ENCODE results near the gene UPB1.
"Not testable (repeated sequence)": the region's sequence is repeated elsewhere in the genome, so short reads cannot be mapped to it uniquely, and the experiment has no call there.

UPB1 gene

GRCh38 chr22:24489011-24489410 lies 6.1 kb upstream of the UPB1 start:
- Mint-ChIP-seq H3K4me1 (peaks cover 7% of the 10 kb centered on the region), H3K4me3 (no peak overlapping the region), H3K27ac (no peak overlapping the region), H3K9me3 (no peaks in the 10 kb centered on the region), H3K27me3 (peaks cover 37% of the 10 kb centered on the region), H3K36me3 (no peaks in the 10 kb centered on the region)
- CTCF ChIA-PET, result no interaction called here
- no peak for DNase-seq

DNA sequence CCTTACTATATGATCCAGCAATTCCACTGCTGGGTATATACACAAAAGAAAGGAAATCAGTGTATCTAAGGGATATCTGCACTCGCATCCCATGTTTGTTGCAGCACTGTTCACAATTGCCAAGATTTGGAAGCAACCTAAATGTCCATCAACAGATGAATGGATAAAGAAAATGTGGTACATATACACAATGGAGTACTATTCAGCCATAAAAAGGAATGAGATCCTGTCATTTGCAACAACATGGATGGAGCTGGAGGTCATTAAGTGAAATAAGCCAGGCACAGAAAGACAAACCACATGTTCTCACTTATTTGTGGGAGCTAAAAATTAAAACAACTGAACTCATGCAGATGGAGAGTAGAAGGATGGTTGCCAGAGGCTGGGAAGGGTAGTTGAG lies 5.7 kb upstream of the UPB1 start:
- H3K4me1 Mint-ChIP-seq, CTCF ChIA-PET, H3K9me3 Mint-ChIP-seq, H3K27ac Mint-ChIP-seq, H3K36me3 Mint-ChIP-seq, H3K4me3 Mint-ChIP-seq, DNase-seq: not testable (repeated sequence)
- peaks cover 37% of the 10 kb centered on the region for H3K27me3 Mint-ChIP-seq

DNA sequence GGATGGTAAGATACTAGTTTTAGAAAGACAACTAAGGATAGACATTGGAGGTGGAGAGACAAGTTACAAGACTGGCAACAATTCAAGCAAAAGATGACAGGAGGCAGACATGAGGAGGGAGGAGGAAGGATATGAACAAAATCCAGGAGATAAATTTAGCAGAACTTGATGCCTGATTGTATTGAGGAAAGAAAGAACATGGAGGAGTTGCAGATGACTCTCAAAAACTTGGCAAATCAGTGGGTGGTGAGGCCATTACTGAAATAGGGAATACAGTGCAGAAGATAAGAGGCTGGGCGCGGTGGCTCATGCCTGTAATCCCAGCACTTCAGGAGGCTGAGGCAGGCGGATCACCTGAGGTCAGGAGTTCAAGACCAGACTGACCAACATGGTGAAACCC lies 2.7 kb upstream of the UPB1 start:
- CTCF ChIA-PET, result no interaction called here
- H3K27ac Mint-ChIP-seq, result no peak overlapping the region

DNA sequence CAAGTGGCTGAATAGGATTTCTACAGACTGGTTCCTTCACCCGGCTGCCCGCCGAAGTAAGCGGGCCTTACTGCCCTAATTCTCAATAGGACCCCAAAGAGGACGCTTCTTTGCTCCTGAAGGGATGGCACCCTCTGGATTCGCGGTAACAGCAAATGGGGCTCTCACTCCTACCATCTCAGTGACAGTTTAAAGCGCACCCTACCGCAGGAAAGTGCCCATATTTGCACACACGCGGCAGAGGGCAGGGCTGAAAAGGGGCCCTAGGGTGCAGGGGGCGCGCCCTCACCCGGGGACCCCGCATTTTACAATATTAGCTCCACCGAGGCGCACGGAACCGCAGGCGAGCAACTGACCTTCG lies 985 bp upstream of the UPB1 start:
- Mint-ChIP-seq H3K36me3 (no peaks in the 10 kb centered on the region), H3K4me1 (peaks cover 12% of the 10 kb centered on the region), H3K27ac (no peak overlapping the region), H3K27me3 (peaks cover 81% of the 10 kb centered on the region), H3K4me3 (no peak overlapping the region), H3K9me3 (no peaks in the 10 kb centered on the region)
- CTCF ChIA-PET, result no interaction called here
- no peak for DNase-seq

More for the DNA sequence above, 2.7 kb upstream of the UPB1 start:
- no peak for DNase-seq
- H3K36me3 Mint-ChIP-seq, result no peaks in the 10 kb centered on the region
- no peak overlapping the region for H3K4me3 Mint-ChIP-seq
- H3K4me1 Mint-ChIP-seq, result no peaks in the 10 kb centered on the region
- peaks cover 63% of the 10 kb centered on the region for H3K27me3 Mint-ChIP-seq
- H3K9me3 Mint-ChIP-seq, result no peaks in the 10 kb centered on the region

- CTCF ChIA-PET, result no interaction called here
- Mint-ChIP-seq H3K4me1 (peaks cover 12% of the 10 kb centered on the region), H3K27ac (no peak overlapping the region), H3K36me3 (no peaks in the 10 kb centered on the region), H3K27me3 (peaks cover 89% of the 10 kb centered on the region), H3K4me3 (no peak overlapping the region), H3K9me3 (no peaks in the 10 kb centered on the region)
- DNase-seq, result no peak
Measured at GRCh38 chr22:24495365-24495675, 188 bp downstream of the UPB1 start.

- H3K4me1 Mint-ChIP-seq, result peaks cover 12% of the 10 kb centered on the region
- H3K27me3 Mint-ChIP-seq, result peaks cover 87% of the 10 kb centered on the region
- H3K9me3 Mint-ChIP-seq, result no peaks in the 10 kb centered on the region
- H3K36me3 Mint-ChIP-seq, result no peaks in the 10 kb centered on the region
- no peak overlapping the region for H3K27ac Mint-ChIP-seq
- DNase-seq, result no peak
- CTCF ChIA-PET, result interaction anchor here (1.4 to 1.5 kb wide), 2 partner anchors 25 to 60 kb away, joined by 4 to 5 read pairs; no protein-coding TSS in a partner anchor
- no peak overlapping the region for H3K4me3 Mint-ChIP-seq
Measured at GRCh38 chr22:24496234-24496633, 1.1 kb downstream of the UPB1 start.

- Mint-ChIP-seq H3K4me1 (peaks cover 12% of the 10 kb centered on the region), H3K27ac (no peak overlapping the region), H3K36me3 (no peaks in the 10 kb centered on the region), H3K4me3 (no peak overlapping the region), H3K27me3 (peaks cover 87% of the 10 kb centered on the region), H3K9me3 (no peaks in the 10 kb centered on the region)
- DNase-seq, result no peak
- CTCF ChIA-PET, result interaction anchor here (1.4 to 1.5 kb wide), 2 partner anchors 25 to 61 kb away, joined by 4 to 5 read pairs; no protein-coding TSS in a partner anchor
Measured at GRCh38 chr22:24496661-24497060, 1.5 kb downstream of the UPB1 start.

DNA sequence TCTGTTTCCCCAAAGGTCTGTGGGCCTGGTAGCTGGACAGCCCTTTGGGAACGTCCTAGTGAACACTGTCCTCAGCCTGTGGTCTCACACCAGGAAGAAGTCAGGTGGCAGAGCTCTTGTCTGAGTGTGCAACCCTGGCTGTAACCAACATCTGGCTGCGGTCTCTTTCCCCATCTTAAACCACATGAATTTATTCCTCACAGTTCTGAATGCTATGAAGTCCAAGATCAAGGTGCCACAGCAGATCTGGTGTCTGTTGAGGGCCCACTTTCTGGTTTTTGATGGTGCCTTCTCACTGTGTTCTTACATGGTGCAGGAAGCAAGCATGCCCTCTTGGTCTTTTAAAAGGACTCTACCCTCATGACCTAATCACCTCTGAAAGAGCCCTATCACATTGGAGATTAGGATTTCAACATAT lies 2.7 kb downstream of the UPB1 start:
- no peaks in the 10 kb centered on the region for H3K9me3 Mint-ChIP-seq
- CTCF ChIA-PET, result interaction anchor here (1.5 kb wide), 1 partner anchor 24 kb away, joined by 4 read pairs; no protein-coding TSS in a partner anchor
- DNase-seq, result no peak
- peaks cover 86% of the 10 kb centered on the region for H3K27me3 Mint-ChIP-seq
- H3K4me1 Mint-ChIP-seq, result peaks cover 12% of the 10 kb centered on the region
- no peak overlapping the region for H3K4me3 Mint-ChIP-seq
- no peak overlapping the region for H3K27ac Mint-ChIP-seq
- no peaks in the 10 kb centered on the region for H3K36me3 Mint-ChIP-seq

GRCh38 chr22:24498824-24499223 lies 3.7 kb downstream of the UPB1 start:
- CTCF ChIA-PET, result interaction anchor here (0.8 to 1.7 kb wide), 2 partner anchors 8 to 23 kb away, joined by 3 to 4 read pairs; no protein-coding TSS in a partner anchor
- Mint-ChIP-seq H3K36me3 (no peaks in the 10 kb centered on the region), H3K27ac (no peak overlapping the region), H3K4me1 (peaks cover 16% of the 10 kb centered on the region), H3K4me3 (no peak overlapping the region), H3K27me3 (peaks cover 80% of the 10 kb centered on the region), H3K9me3 (no peaks in the 10 kb centered on the region)
- no peak for DNase-seq

DNA sequence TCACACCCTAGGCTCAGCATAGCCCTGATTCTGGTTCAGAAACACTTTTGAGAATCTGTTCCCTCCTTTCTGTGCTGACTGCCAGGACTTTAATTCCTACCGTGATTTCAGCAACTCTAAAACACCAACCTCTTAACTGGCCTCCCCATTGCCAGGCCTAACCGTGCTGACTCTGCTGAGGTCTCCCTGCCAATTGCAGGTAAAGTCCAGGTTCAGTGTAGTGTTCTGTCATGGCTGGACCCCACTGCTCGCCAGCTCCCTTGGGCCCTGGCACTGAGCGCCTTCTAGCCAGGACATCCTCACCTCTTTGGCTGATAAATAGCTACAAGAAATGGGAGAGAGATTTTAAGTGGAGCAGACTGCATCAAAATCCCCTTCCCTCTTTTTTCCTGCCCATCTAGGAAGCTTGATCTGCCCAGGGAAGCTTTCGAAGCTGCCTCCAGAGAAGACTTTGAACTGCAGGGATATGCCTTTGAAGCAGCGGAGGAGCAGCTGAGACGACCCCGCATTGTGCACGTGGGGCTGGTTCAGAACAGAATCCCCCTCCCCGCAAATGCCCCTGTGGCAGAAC lies 4.7 kb downstream of the UPB1 start:
- DNase-seq, result no peak
- Mint-ChIP-seq H3K27me3 (peaks cover 72% of the 10 kb centered on the region), H3K4me3 (no peak overlapping the region), H3K27ac (no peak overlapping the region), H3K9me3 (no peaks in the 10 kb centered on the region), H3K4me1 (peaks cover 16% of the 10 kb centered on the region), H3K36me3 (no peaks in the 10 kb centered on the region)
- CTCF ChIA-PET, result interaction anchor here (1.7 kb wide), 1 partner anchor 22 kb away, joined by 4 read pairs; no protein-coding TSS in a partner anchor

- H3K27ac Mint-ChIP-seq, result no peak overlapping the region
- CTCF ChIA-PET, result no interaction called here
Measured at GRCh38 chr22:24500277-24500820, 5.2 kb downstream of the UPB1 start.

DNA sequence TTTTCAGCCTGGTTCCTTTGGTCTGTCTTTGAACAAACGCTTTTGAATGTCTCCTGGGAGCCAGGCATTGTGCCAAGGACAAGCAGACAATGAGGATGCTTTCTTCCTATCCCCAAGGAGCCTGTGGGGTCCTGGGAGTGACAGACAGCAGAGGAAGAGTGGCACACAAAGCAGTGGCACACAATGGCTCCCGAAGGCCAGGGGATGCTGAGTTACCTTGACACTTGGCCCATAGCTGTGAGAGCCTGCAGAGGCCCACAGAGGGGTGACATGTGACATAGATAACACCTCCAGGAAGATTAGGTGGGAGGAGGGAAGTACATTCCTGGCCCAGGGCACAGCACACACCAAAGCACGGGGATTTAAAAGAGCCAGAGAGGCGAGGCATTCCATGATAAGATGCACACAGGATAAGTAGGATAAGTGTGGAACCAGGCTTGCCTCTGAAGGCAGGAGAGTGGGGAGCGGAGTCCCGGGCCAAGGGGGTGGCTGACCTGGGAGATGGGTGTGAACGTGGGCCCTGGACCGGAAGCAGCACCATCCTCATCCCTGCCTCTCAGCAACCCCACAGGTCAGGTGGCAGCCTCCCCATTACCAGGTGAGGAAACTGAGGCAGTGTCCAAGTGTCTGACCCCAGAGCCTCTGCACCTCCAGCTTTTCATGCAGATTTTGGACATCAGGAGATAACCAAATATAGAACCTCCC lies 6.3 kb downstream of the UPB1 start:
- Mint-ChIP-seq H3K27me3 (peaks cover 55% of the 10 kb centered on the region), H3K27ac (no peak overlapping the region), H3K36me3 (no peaks in the 10 kb centered on the region), H3K9me3 (no peaks in the 10 kb centered on the region), H3K4me1 (peaks cover 16% of the 10 kb centered on the region), H3K4me3 (no peak overlapping the region)
- CTCF ChIA-PET, result interaction anchor here (1.4 to 3.2 kb wide), 4 partner anchors 66 to 178 kb away, joined by 6 to 18 read pairs (median 10); no protein-coding TSS in a partner anchor
- no peak for DNase-seq

More at GRCh38 chr22:24500277-24500820, 5.2 kb downstream of the UPB1 start:
- no peaks in the 10 kb centered on the region for H3K9me3 Mint-ChIP-seq
- DNase-seq, result no peak
- H3K27me3 Mint-ChIP-seq, result peaks cover 66% of the 10 kb centered on the region
- H3K36me3 Mint-ChIP-seq, result no peaks in the 10 kb centered on the region
- H3K4me1 Mint-ChIP-seq, result peaks cover 16% of the 10 kb centered on the region
- no peak overlapping the region for H3K4me3 Mint-ChIP-seq

- Mint-ChIP-seq H3K27me3 (peaks cover 52% of the 10 kb centered on the region), H3K9me3 (no peaks in the 10 kb centered on the region), H3K4me3 (no peak overlapping the region), H3K4me1 (peaks cover 20% of the 10 kb centered on the region), H3K36me3 (no peaks in the 10 kb centered on the region), H3K27ac (no peak overlapping the region)
- DNase-seq, result no peak
- CTCF ChIA-PET, result interaction anchor here (0.6 to 3.2 kb wide), 12 partner anchors 14 to 179 kb away, joined by 3 to 18 read pairs (median 6); partner anchors contain the start of gene ADORA2A
Measured at GRCh38 chr22:24502034-24502433, 6.9 kb downstream of the UPB1 start.

GRCh38 chr22:24502541-24502940 lies 7.4 kb downstream of the UPB1 start:
- H3K9me3 Mint-ChIP-seq, result no peaks in the 10 kb centered on the region
- H3K4me3 Mint-ChIP-seq, result no peak overlapping the region
- no peak overlapping the region for H3K27ac Mint-ChIP-seq
- CTCF ChIA-PET, result interaction anchor here (0.6 to 3.2 kb wide), 14 partner anchors 13 to 179 kb away, joined by 3 to 18 read pairs (median 4); partner anchors contain the start of gene ADORA2A
- peaks cover 51% of the 10 kb centered on the region for H3K27me3 Mint-ChIP-seq
- H3K36me3 Mint-ChIP-seq, result no peaks in the 10 kb centered on the region
- H3K4me1 Mint-ChIP-seq, result peaks cover 24% of the 10 kb centered on the region
- no peak for DNase-seq

All from activated naive CD4-positive, alpha-beta T cell treated with anti-CD3 and anti-CD28 coated beads, Interleukin-2, amount 10 ng/mL, durations not matched to agents 7 days and 5 days (primary cell).